ENCODE results near the gene RAB11FIP2. TPM values are rescaled to one million over a fixed set of nuclear protein-coding genes. Genes with fewer than 3 reads are reported as not detected.

Gene RAB11FIP2
- total RNA-seq, 1 experiment from 2014 or later = 18.4 TPM

DNA sequence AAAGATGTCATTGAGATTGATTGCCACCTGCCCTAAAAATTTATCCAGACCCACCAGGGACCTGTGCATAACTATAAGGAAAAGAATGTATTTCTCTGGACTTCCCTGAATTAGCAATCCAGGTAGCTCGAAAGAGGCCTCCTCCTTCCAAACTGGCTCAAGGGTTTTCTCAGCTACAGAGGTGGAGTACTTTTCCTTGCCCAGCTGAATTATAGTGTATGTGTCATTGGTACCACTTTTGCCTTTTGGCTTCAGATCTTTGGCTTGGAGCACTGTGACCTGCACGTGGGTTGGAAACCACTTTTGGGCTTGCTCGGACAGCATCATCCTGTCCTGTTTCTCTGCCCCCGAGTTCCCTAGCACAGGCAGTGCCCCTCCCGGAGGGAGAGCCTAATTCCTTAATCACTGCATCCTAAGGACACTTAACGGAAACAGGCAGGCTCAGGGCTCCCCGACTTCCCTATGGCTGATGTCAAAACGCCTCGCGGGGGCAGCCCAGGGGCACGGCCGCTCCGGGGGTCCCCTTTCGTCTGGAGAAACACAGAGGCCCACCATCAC is 825 bp downstream of the RAB11FIP2 start:
- TF ChIP-seq, protein P1, sequence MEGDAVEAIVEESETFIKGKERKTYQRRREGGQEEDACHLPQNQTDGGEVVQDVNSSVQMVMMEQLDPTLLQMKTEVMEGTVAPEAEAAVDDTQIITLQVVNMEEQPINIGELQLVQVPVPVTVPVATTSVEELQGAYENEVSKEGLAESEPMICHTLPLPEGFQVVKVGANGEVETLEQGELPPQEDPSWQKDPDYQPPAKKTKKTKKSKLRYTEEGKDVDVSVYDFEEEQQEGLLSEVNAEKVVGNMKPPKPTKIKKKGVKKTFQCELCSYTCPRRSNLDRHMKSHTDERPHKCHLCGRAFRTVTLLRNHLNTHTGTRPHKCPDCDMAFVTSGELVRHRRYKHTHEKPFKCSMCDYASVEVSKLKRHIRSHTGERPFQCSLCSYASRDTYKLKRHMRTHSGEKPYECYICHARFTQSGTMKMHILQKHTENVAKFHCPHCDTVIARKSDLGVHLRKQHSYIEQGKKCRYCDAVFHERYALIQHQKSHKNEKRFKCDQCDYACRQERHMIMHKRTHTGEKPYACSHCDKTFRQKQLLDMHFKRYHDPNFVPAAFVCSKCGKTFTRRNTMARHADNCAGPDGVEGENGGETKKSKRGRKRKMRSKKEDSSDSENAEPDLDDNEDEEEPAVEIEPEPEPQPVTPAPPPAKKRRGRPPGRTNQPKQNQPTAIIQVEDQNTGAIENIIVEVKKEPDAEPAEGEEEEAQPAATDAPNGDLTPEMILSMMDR (conservative IDR thresholded peaks at IDR 0.05) = no peak
- no peak overlapping the region for H3K14ac ChIP-seq (ENCODE audit: insufficient read depth, low read length)
- no peaks in the 10 kb centered on the region for H3K9me3 Mint-ChIP-seq
- no peak overlapping the region for H2BK12ac ChIP-seq (ENCODE audit: insufficient read length, low read depth, low read length)
- H3K27me3 Mint-ChIP-seq (ENCODE audit: low read depth) = no peaks in the 10 kb centered on the region
- no peak for DNase-seq
- H3K18ac ChIP-seq (ENCODE audit: insufficient read length, low read depth, low read length) = no peak overlapping the region
- no peaks in the 10 kb centered on the region for H3K79me1 ChIP-seq (ENCODE audit: insufficient read depth, low read depth, low read length, poor library complexity, severe bottlenecking)
- H2AK5ac ChIP-seq (ENCODE audit: insufficient read length, low read length) = no peak overlapping the region
- H3K36me3 Mint-ChIP-seq (ENCODE audit: insufficient read depth in 1 of 3, low read depth in 3 of 3) = no peaks in the 10 kb centered on the region
- H3T11ph ChIP-seq (ENCODE audit: low read length) = no peak overlapping the region
- no peak overlapping the region for H3K56ac ChIP-seq (ENCODE audit: insufficient read length, low read depth, low read length)
- no peak overlapping the region for H2BK120ac ChIP-seq (ENCODE audit: low read depth, low read length, poor library complexity, severe bottlenecking)
- no peaks in the 10 kb centered on the region for H3K27me3 ChIP-seq (ENCODE audit: insufficient read depth, low read length)
- peaks cover 21 to 22% of the 10 kb centered on the region in 2 experiments for H3K4me1 Mint-ChIP-seq
- H2AFZ ChIP-seq (ENCODE audit: low read length) = no peak overlapping the region
- H3K9ac ChIP-seq (ENCODE audit: extremely low read depth, insufficient read length, low read length) = peak overlapping the region; percentile 63
- peak overlapping the region; percentile 97 for H3K4me2 ChIP-seq (ENCODE audit: insufficient read depth, insufficient read length, low read length)
- no peaks in the 10 kb centered on the region for H3K4me1 ChIP-seq (ENCODE audit: insufficient read depth, low read length)
- no CpG with 5 or more reads among the region's 14 CpGs for WGBS (ENCODE audit: extremely low coverage, insufficient read length, low lambda C conversion rate)
- no peak overlapping the region for H3K23ac ChIP-seq (ENCODE audit: insufficient read length, low read depth, low read length)
- H4K91ac ChIP-seq (ENCODE audit: insufficient read length, low read depth, low read length) = no peak overlapping the region
- H3K4ac ChIP-seq (ENCODE audit: low read depth, low read length) = no peak overlapping the region
- no peak overlapping the region for H2BK20ac ChIP-seq (ENCODE audit: low read depth, low read length, poor library complexity, severe bottlenecking)
- no peak overlapping the region for H2BK15ac ChIP-seq (ENCODE audit: low read depth, low read length)
- H4K5ac ChIP-seq (ENCODE audit: insufficient read length, low read depth, low read length) = no peak overlapping the region
- H4K8ac ChIP-seq (replicated peaks; ENCODE audit: insufficient read length, low read depth, low read length) = no peak overlapping the region
- H3K4me3 Mint-ChIP-seq = peak overlapping the region; percentile 75 to 91
- peaks cover 5% of the 10 kb centered on the region for H3K23me2 ChIP-seq (ENCODE audit: insufficient read length, low read depth, low read length, poor library complexity, severe bottlenecking)
- H3K27ac Mint-ChIP-seq = peak overlapping the region; percentile 74 to 97 (median 87)
- H2BK5ac ChIP-seq (ENCODE audit: insufficient read length, low read length) = no peak overlapping the region
- no peaks in the 10 kb centered on the region for H4K20me1 ChIP-seq (ENCODE audit: control insufficient read depth, insufficient read depth, insufficient read length)
- H3K9me3 ChIP-seq (ENCODE audit: control insufficient read depth, low read depth, low read length) = no peaks in the 10 kb centered on the region
- no peak overlapping the region for H3K27ac ChIP-seq (ENCODE audit: insufficient read length, low read depth, low read length)
- H3K79me2 ChIP-seq (ENCODE audit: insufficient read depth, low read length) = peaks cover 1% of the 10 kb centered on the region; the same call in 1 of the 2 replicates
